NB4 (cell line): Measurements from ENCODE around the gene FOXC2.

Experiments
- MYC ChIP-seq: IDR thresholded peaks from 2 replicates; pipeline ENCODE4 v1.6.1; 2011; ENCODE audit warnings: low read depth, low read length
- POLR2A ChIP-seq: IDR thresholded peaks from 2 replicates; pipeline ENCODE4 v1.6.1; 2011; ENCODE audit warnings: mild to moderate bottlenecking; ENCODE audit not compliant: insufficient read length; ENCODE audit errors: extremely low read depth
- TF ChIP-seq, protein P1 (sequence below): IDR thresholded peaks from one replicate; pipeline ENCODE4 v1.5.1; 2012; ENCODE audit warnings: low read depth, low read length

DNA sequence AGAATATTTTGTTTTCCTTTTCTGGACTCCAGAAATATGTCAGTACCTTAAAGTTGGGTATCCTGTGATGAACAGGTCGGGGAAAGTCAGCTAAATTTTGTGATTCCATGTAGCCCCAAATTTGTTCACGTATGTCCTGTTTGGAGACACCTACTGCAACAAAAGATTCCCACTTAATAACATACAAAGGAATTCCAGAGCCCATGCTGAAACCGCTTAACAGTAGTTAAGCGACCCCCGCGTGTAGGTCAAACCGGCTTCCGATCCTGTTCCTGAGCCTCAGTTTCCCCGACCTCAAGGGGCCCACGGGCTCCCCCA, 12.1 kb upstream of the FOXC2 start:
- TF ChIP-seq, protein P1, sequence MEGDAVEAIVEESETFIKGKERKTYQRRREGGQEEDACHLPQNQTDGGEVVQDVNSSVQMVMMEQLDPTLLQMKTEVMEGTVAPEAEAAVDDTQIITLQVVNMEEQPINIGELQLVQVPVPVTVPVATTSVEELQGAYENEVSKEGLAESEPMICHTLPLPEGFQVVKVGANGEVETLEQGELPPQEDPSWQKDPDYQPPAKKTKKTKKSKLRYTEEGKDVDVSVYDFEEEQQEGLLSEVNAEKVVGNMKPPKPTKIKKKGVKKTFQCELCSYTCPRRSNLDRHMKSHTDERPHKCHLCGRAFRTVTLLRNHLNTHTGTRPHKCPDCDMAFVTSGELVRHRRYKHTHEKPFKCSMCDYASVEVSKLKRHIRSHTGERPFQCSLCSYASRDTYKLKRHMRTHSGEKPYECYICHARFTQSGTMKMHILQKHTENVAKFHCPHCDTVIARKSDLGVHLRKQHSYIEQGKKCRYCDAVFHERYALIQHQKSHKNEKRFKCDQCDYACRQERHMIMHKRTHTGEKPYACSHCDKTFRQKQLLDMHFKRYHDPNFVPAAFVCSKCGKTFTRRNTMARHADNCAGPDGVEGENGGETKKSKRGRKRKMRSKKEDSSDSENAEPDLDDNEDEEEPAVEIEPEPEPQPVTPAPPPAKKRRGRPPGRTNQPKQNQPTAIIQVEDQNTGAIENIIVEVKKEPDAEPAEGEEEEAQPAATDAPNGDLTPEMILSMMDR, result no peak
- TF ChIP-seq POLR2A (no peak), MYC (no peak)
